Karpas-422 (cell line): Measurements from ENCODE around the gene PLRG1. TPM values are rescaled to one million over a fixed set of nuclear protein-coding genes. Genes with fewer than 3 reads are reported as not detected.

Source experiments
- DNase-seq: peaks from one replicate; pipeline ENCODE4 v3.0.0-alpha.2; 2015
- H2AFZ ChIP-seq: fragments of 200-600 bp; sonication (generic); 2 replicates; pipeline ENCODE4 v1.6.1; 2014; ENCODE audit warnings: antibody characterized with exemption, low read length, mixed read lengths
- H3K27ac ChIP-seq: fragments of 200-600 bp; sonication (generic); 2 replicates; pipeline ENCODE4 v1.5.1; 2014; ENCODE audit warnings: mild to moderate bottlenecking, low read length, moderate library complexity
- H3K27me3 ChIP-seq: fragments of 200-600 bp; sonication (generic); 2 replicates; pipeline ENCODE4 v1.6.1; 2014; ENCODE audit warnings: low read length, mixed read lengths
- H3K36me3 ChIP-seq: fragments of 200-600 bp; sonication (generic); 2 replicates; pipeline ENCODE4 v1.6.1; 2014; ENCODE audit warnings: low read length, mixed read lengths; ENCODE audit not compliant: insufficient read depth
- H3K4me1 ChIP-seq: fragments of 200-600 bp; sonication (generic); 2 replicates; pipeline ENCODE4 v1.6.1; 2014; ENCODE audit warnings: mild to moderate bottlenecking, low read length, mixed read lengths
- H3K4me2 ChIP-seq: fragments of 200-600 bp; sonication (generic); 2 replicates; pipeline ENCODE4 v1.6.1; 2014; ENCODE audit warnings: low read length, low read depth, mild to moderate bottlenecking; ENCODE audit not compliant: poor library complexity, severe bottlenecking
- H3K4me3 ChIP-seq: fragments of 200-600 bp; sonication (generic); 2 replicates; pipeline ENCODE4 v1.5.1; 2014; ENCODE audit warnings: mild to moderate bottlenecking, antibody characterized with exemption, low read length, mixed read lengths
- H3K79me2 ChIP-seq: fragments of 200-600 bp; sonication (generic); 2 replicates; pipeline ENCODE4 v1.6.1; 2014; ENCODE audit warnings: mild to moderate bottlenecking, low read length, mixed read lengths
- H3K9ac ChIP-seq: fragments of 200-600 bp; sonication (generic); 2 replicates; pipeline ENCODE4 v1.6.0; 2014; ENCODE audit warnings: low read length
- H3K9me2 ChIP-seq: fragments of 200-600 bp; sonication (generic), shearing (Covaris generic); replicated peaks from 2 replicates; pipeline ENCODE4 v1.6.0; 2014; ENCODE audit warnings: mild to moderate bottlenecking, low read length, moderate library complexity; ENCODE audit not compliant: insufficient read depth
- H3K9me3 ChIP-seq: fragments of 300-700, 200-600 bp; sonication (generic); 2 replicates; pipeline ENCODE4 v1.6.1; 2014; ENCODE audit warnings: low read length, mixed read lengths
- H4K20me1 ChIP-seq: fragments of 200-600 bp; sonication (generic); 2 replicates; pipeline ENCODE4 v1.6.1; 2014; ENCODE audit warnings: mild to moderate bottlenecking, antibody characterized with exemption, low read length, low read depth; ENCODE audit not compliant: insufficient read depth
- total RNA-seq: library from RNA; depleted of rRNA; stranded (reverse); fragments of >200 nt; shearing (Covaris generic); gene quantifications from 2 replicates; pipeline ENCODE4 v1.2.3, GENCODE V29; 2014; ENCODE audit warnings: low replicate concordance

Gene PLRG1
- total RNA-seq, 1 experiment from 2014 or later = 112 TPM

DNA sequence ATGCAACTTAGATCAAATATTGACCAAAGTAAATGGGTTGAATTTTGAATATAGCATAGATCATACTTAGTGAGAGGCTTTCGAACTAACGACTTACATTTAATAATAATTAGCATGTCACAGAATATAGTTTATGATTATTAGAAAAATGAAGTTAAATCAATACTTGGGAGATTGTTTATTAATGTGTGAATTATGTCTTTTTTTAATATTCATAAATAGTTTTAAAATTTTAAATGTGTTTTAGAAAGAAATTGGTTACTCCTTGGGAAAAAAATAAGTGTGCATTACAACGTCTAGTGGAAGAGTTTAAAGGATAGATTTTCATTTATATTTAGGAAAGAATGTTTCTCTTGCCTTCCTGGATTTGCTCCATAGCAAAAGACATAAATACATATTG lies 33.0 kb upstream of the PLRG1 start:
- Histone ChIP-seq H3K27ac (no peak overlapping the region), H3K36me3 (no peaks in the 10 kb centered on the region), H3K4me3 (no peak overlapping the region), H3K27me3 (no peaks in the 10 kb centered on the region; the same call in none of the 2 replicates), H3K9ac (no peak overlapping the region), H4K20me1 (no peaks in the 10 kb centered on the region), H3K9me2 (no peaks in the 10 kb centered on the region), H3K4me1 (no peaks in the 10 kb centered on the region), H2AFZ (no peak overlapping the region), H3K4me2 (no peak overlapping the region), H3K9me3 (no peaks in the 10 kb centered on the region), H3K79me2 (no peaks in the 10 kb centered on the region)
- no peak for DNase-seq

DNA sequence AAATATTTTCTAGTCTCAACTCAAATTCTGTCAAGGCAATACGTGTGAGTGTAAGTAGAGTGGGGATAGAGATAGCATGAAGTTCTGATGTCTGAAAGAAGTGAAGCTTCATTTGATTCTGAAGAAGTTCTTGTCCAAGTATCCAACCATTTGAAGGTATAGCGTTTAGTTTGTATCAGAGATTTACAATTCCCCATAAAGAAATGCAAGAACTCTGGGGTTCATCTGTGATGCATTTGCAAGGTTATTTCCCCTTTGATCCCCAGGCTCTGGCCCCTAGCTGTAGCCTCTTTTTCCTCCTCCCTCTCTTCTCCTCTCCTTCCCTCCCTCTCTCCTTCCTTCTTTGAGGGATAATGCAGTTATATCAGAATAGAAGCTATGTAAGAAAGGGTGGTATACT lies 32.5 kb upstream of the PLRG1 start:
- H3K79me2 ChIP-seq = no peaks in the 10 kb centered on the region
- H3K4me3 ChIP-seq = no peak overlapping the region
- no peak for DNase-seq
- no peaks in the 10 kb centered on the region for H4K20me1 ChIP-seq
- no peak overlapping the region for H3K27ac ChIP-seq
- no peaks in the 10 kb centered on the region for H3K4me1 ChIP-seq
- no peak overlapping the region for H3K9ac ChIP-seq
- no peaks in the 10 kb centered on the region; the same call in none of the 2 replicates for H3K27me3 ChIP-seq
- H3K4me2 ChIP-seq = no peak overlapping the region
- H3K36me3 ChIP-seq = no peaks in the 10 kb centered on the region
- H3K9me2 ChIP-seq = no peaks in the 10 kb centered on the region
- no peak overlapping the region for H2AFZ ChIP-seq
- H3K9me3 ChIP-seq = no peaks in the 10 kb centered on the region

- H3K9me2 ChIP-seq = no peaks in the 10 kb centered on the region
- H3K4me1 ChIP-seq = no peaks in the 10 kb centered on the region
- H4K20me1 ChIP-seq = no peaks in the 10 kb centered on the region
- no peak for DNase-seq
- H2AFZ ChIP-seq = no peak overlapping the region
- no peak overlapping the region for H3K9ac ChIP-seq
- no peaks in the 10 kb centered on the region; the same call in 1 of the 2 replicates for H3K27me3 ChIP-seq
- no peak overlapping the region for H3K27ac ChIP-seq
- no peaks in the 10 kb centered on the region for H3K36me3 ChIP-seq
- no peak overlapping the region for H3K4me2 ChIP-seq
- no peak overlapping the region for H3K4me3 ChIP-seq
- H3K79me2 ChIP-seq = no peaks in the 10 kb centered on the region
- no peaks in the 10 kb centered on the region for H3K9me3 ChIP-seq
Measured at GRCh38 chr4:154579927-154580326, 29.7 kb upstream of the PLRG1 start.

DNA sequence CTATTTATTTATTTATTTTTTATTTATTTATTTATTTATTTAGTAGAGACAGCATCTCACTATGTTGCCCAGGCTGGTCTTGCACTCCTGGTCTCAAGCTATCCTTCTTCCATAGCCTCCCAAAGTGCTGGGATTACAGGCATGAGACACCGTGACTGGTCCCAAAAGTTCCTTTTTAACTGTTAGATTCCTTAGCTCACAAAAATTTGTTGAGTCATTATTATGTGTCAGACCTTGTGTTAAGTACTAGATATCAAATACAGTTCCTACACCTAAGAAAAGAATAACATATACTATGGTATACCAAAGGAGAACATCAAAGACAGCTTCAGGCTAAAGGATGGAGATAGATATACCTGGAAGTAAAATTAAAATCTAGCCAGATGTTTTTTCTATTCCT lies 28.7 kb upstream of the PLRG1 start:
- no peaks in the 10 kb centered on the region for H3K4me1 ChIP-seq
- H3K79me2 ChIP-seq = no peaks in the 10 kb centered on the region
- no peak overlapping the region for H3K9ac ChIP-seq
- H2AFZ ChIP-seq = no peak overlapping the region
- no peak for DNase-seq
- H3K9me3 ChIP-seq = no peaks in the 10 kb centered on the region
- H3K4me3 ChIP-seq = no peak overlapping the region
- no peaks in the 10 kb centered on the region for H4K20me1 ChIP-seq
- no peak overlapping the region for H3K4me2 ChIP-seq
- no peak overlapping the region for H3K27ac ChIP-seq
- no peaks in the 10 kb centered on the region for H3K36me3 ChIP-seq
- H3K27me3 ChIP-seq = no peaks in the 10 kb centered on the region; the same call in 1 of the 2 replicates
- H3K9me2 ChIP-seq = no peaks in the 10 kb centered on the region

- Histone ChIP-seq H4K20me1 (no peaks in the 10 kb centered on the region), H3K4me1 (no peaks in the 10 kb centered on the region), H3K27ac (no peak overlapping the region), H2AFZ (no peak overlapping the region), H3K79me2 (no peaks in the 10 kb centered on the region), H3K9me2 (no peaks in the 10 kb centered on the region), H3K4me3 (no peak overlapping the region), H3K4me2 (no peak overlapping the region), H3K9ac (no peak overlapping the region), H3K36me3 (no peaks in the 10 kb centered on the region), H3K27me3 (no peaks in the 10 kb centered on the region; the same call in 1 of the 2 replicates), H3K9me3 (no peaks in the 10 kb centered on the region)
- no peak for DNase-seq
Measured at GRCh38 chr4:154577324-154577723, 27.1 kb upstream of the PLRG1 start.

DNA sequence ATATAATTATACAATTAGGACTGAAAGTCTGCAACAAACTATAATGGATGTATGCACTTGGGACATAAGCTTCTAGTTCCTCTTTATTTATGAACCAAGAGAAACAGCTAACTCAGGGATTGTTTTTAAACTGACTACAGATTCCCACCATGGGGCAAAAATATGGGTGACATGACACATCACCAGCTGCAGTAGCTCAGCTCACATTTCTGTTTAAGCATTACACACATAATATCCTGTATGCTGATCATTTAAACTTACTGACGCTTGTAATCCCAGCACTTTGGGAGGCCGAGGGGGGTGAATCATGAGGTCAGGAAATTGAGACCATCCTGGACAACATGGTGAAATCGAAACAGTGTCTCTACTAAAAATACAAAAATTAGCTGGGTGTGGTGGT lies 24.1 kb upstream of the PLRG1 start:
- Histone ChIP-seq H3K36me3 (no peaks in the 10 kb centered on the region), H3K9ac (no peak overlapping the region), H3K4me2 (no peak overlapping the region), H4K20me1 (no peaks in the 10 kb centered on the region), H3K79me2 (no peaks in the 10 kb centered on the region), H3K4me3 (no peak overlapping the region), H3K9me2 (no peaks in the 10 kb centered on the region), H2AFZ (no peak overlapping the region), H3K9me3 (no peaks in the 10 kb centered on the region), H3K27me3 (no peaks in the 10 kb centered on the region; the same call in 1 of the 2 replicates), H3K4me1 (no peaks in the 10 kb centered on the region), H3K27ac (no peak overlapping the region)
- DNase-seq = no peak

DNA sequence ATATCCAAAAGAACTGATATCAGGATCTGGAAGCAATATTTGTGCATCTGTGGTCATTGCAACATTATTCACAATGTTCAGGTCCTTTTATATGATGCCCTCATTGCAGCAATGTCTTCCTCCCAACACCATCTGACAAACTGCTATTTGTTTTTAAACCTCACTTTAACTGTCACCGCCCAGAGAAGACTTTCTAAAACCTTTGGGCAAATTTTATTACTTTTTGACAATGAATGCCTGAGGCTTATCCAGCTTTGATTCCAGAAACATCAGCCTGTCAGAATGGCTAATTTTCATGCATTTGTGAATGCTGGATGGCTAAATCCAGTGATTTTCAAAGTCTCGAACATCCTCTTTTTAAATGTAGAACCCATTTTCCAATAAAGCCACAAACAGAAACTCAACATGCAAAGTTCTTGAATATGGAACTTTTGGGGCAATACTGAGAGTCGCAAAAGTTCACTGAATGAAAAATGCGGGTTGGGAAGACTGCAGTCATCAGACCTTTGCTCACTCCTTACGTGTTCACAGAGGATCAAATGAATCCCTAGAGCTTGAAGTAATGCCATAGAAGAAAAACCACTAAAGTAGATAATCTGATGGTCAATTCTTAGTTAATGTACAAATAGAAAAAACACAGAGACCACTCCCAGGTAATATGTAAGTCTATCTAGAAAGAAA lies 23.1 kb upstream of the PLRG1 start:
- DNase-seq = no peak
- H3K36me3 ChIP-seq = no peaks in the 10 kb centered on the region
- H4K20me1 ChIP-seq = no peaks in the 10 kb centered on the region
- no peaks in the 10 kb centered on the region for H3K79me2 ChIP-seq
- H3K9me2 ChIP-seq = no peaks in the 10 kb centered on the region
- no peaks in the 10 kb centered on the region; the same call in 1 of the 2 replicates for H3K27me3 ChIP-seq
- no peak overlapping the region for H3K27ac ChIP-seq
- H2AFZ ChIP-seq = no peak overlapping the region
- no peaks in the 10 kb centered on the region for H3K4me1 ChIP-seq
- H3K9me3 ChIP-seq = no peaks in the 10 kb centered on the region
- H3K4me2 ChIP-seq = no peak overlapping the region
- no peak overlapping the region for H3K9ac ChIP-seq
- no peak overlapping the region for H3K4me3 ChIP-seq

DNA sequence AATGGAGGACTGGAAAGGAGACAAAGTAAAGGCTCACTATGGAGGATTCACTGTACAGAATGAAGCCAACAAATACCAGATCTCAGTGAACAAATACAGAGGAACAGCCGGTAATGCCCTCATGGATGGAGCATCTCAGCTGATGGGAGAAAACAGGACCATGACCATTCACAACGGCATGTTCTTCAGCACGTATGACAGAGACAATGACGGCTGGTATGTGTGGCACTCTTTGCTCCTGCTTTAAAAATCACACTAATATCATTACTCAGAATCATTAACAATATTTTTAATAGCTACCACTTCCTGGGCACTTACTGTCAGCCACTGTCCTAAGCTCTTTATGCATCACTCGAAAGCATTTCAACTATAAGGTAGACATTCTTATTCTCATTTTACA lies 19.4 kb upstream of the PLRG1 start:
- Histone ChIP-seq H3K27me3 (no peaks in the 10 kb centered on the region), H3K36me3 (no peaks in the 10 kb centered on the region), H4K20me1 (no peaks in the 10 kb centered on the region), H3K4me3 (no peak overlapping the region), H3K4me2 (no peak overlapping the region), H3K27ac (no peak overlapping the region), H3K4me1 (no peaks in the 10 kb centered on the region), H3K9me3 (no peaks in the 10 kb centered on the region), H3K9ac (no peak overlapping the region), H3K79me2 (no peaks in the 10 kb centered on the region), H2AFZ (no peak overlapping the region), H3K9me2 (no peaks in the 10 kb centered on the region)
- no peak for DNase-seq
